HepG2 (cell line): ENCODE data around the gene ALDH3B2. TPM values are rescaled to one million over a fixed set of nuclear protein-coding genes. Genes with fewer than 3 reads are reported as not detected.

ENCODE experiments used
- AGO1 ChIP-seq: fragments of 200-400 bp; formaldehyde crosslinking; IDR thresholded peaks from 2 replicates; pipeline ENCODE4 v1.6.1; 2017; ENCODE audit warnings: mild to moderate bottlenecking, low read depth, low read length, moderate library complexity; ENCODE audit not compliant: poor library complexity, severe bottlenecking
- ASH2L ChIP-seq: fragments of 300-600, 200-600 bp; sonication (generic); IDR thresholded peaks from 2 replicates; pipeline ENCODE4 v1.7.0; 2017; ENCODE audit warnings: low read depth, mild to moderate bottlenecking, moderate library complexity, mixed read lengths, low read length; ENCODE audit not compliant: insufficient read length
- FOXO1 ChIP-seq: sonication (generic); formaldehyde crosslinking; IDR thresholded peaks from 2 replicates; pipeline ENCODE4 v1.4.0; 2020; ENCODE audit warnings: missing genetic modification reagents
- KAT2B ChIP-seq: fragments of 150-350 bp; IDR thresholded peaks from 2 replicates; pipeline ENCODE4 v1.6.1; 2014; ENCODE audit warnings: low read depth, low read length, borderline replicate concordance
- MTA1 ChIP-seq: sonication (generic); formaldehyde crosslinking; IDR thresholded peaks from 2 replicates; pipeline ENCODE4 v1.4.0; 2020; ENCODE audit warnings: missing genetic modification reagents, mild to moderate bottlenecking, borderline replicate concordance
- NFIB ChIP-seq: sonication (generic); formaldehyde crosslinking; IDR thresholded peaks from 2 replicates; pipeline ENCODE4 v1.9.0; 2021; ENCODE audit warnings: missing genetic modification reagents, mild to moderate bottlenecking, borderline replicate concordance
- POLR2AphosphoS5 ChIP-seq: IDR thresholded peaks from 2 replicates; pipeline ENCODE4 v1.6.1; 2012; ENCODE audit warnings: low read depth, low read length
- RARA ChIP-seq: IDR thresholded peaks from 2 replicates; pipeline ENCODE4 v1.6.1; 2016; ENCODE audit warnings: missing genetic modification reagents, missing compliant biosample characterization
- RBM39 ChIP-seq: fragments of 200-400 bp; formaldehyde crosslinking; IDR thresholded peaks from one replicate; pipeline ENCODE4 v1.6.1; 2018; ENCODE audit warnings: antibody characterized with exemption, mild to moderate bottlenecking, low read depth, low read length; ENCODE audit not compliant: poor library complexity, severe bottlenecking
- RCOR2 ChIP-seq: IDR thresholded peaks from 2 replicates; pipeline ENCODE4 v1.6.1; 2016; ENCODE audit warnings: missing biosample characterization, missing genetic modification reagents
- SNAPC2 ChIP-seq: sonication (generic); formaldehyde crosslinking; IDR thresholded peaks from 2 replicates; pipeline ENCODE4 v1.8.1; 2022; ENCODE audit warnings: mild to moderate bottlenecking, missing genetic modification reagents
- SOX5 ChIP-seq: IDR thresholded peaks from 2 replicates; pipeline ENCODE4 v1.6.1; 2016; ENCODE audit warnings: borderline replicate concordance
- ZBTB38 ChIP-seq: sonication (generic); formaldehyde crosslinking; IDR thresholded peaks from 2 replicates; pipeline ENCODE4 v1.5.1; 2020; ENCODE audit warnings: mild to moderate bottlenecking, missing genetic modification reagents
- ZNF143 ChIP-seq: sonication (generic); formaldehyde crosslinking; IDR thresholded peaks from 2 replicates; pipeline ENCODE4 v1.4.0; 2020; ENCODE audit warnings: missing genetic modification reagents
- ZNF251 ChIP-seq: sonication (generic); formaldehyde crosslinking; IDR thresholded peaks from 2 replicates; pipeline ENCODE4 v1.9.0; 2021; ENCODE audit warnings: mild to moderate bottlenecking, missing genetic modification reagents
- ZNF30 ChIP-seq: sonication (generic); formaldehyde crosslinking; IDR thresholded peaks from 2 replicates; pipeline ENCODE4 v1.5.0; 2020; ENCODE audit warnings: mild to moderate bottlenecking, missing genetic modification reagents
- ZNF460 ChIP-seq: sonication (generic); formaldehyde crosslinking; IDR thresholded peaks from 2 replicates; pipeline ENCODE4 v1.5.1; 2020; ENCODE audit warnings: missing genetic modification reagents, mild to moderate bottlenecking, borderline replicate concordance
- ZNF607 ChIP-seq: sonication (generic); formaldehyde crosslinking; IDR thresholded peaks from 2 replicates; pipeline ENCODE4 v1.5.1; 2020; ENCODE audit warnings: missing genetic modification reagents, mild to moderate bottlenecking, borderline replicate concordance
- ZNF883 ChIP-seq: sonication (generic); formaldehyde crosslinking; IDR thresholded peaks from 2 replicates; pipeline ENCODE4 v1.5.1; 2020; ENCODE audit warnings: mild to moderate bottlenecking, missing genetic modification reagents; ENCODE audit errors: not compliant biosample characterization
- ZSCAN12 ChIP-seq: sonication (generic); formaldehyde crosslinking; IDR thresholded peaks from 2 replicates; pipeline ENCODE4 v1.9.0; 2021; ENCODE audit warnings: mild to moderate bottlenecking, missing genetic modification reagents
- polyA plus RNA-seq, 8 experiments: library from polyadenylated mRNA; depleted of rRNA in 3 of 8; stranded (reverse) in 7 of 8; unstranded in 1 of 8; fragments of >200 nt; fragmentation: Illumina TruSeq in 4 of 8; extraction: Trizol in 4 of 8; gene quantifications; 2 replicates each; pipeline versions ENCODE4 v1.2.1 to v1.2.3, GENCODE V29; 2011 to 2016; ENCODE audit warnings: low read depth in 4 of 8, missing spikeins in 1 of 8, mixed read lengths in 1 of 8; ENCODE audit not compliant: insufficient read depth in 1 of 8
- total RNA-seq, 5 experiments: library from RNA; depleted of rRNA; stranded (reverse); fragments of >200 nt; fragmentation: Illumina TruSeq; extraction: Trizol; gene quantifications; 2 replicates each; pipeline ENCODE4 v1.2.3, GENCODE V29; 2016; ENCODE audit warnings: low read depth in 1 of 5
- TF ChIP-seq, protein P1 (sequence below): sonication (generic); formaldehyde crosslinking; IDR thresholded peaks from 2 replicates; pipeline ENCODE4 v1.5.1; 2020; ENCODE audit warnings: mild to moderate bottlenecking, missing genetic modification reagents, moderate library complexity
- TF ChIP-seq, protein P2 (sequence below): sonication (generic); formaldehyde crosslinking; IDR thresholded peaks from 2 replicates; pipeline ENCODE4 v1.4.0; 2020; ENCODE audit warnings: missing genetic modification reagents, borderline replicate concordance
- TF ChIP-seq, protein P3 (sequence below): sonication (generic); formaldehyde crosslinking; IDR thresholded peaks from 2 replicates; pipeline ENCODE4 v1.4.0; 2020; ENCODE audit warnings: missing genetic modification reagents, borderline replicate concordance

ALDH3B2 gene
- total and polyA plus RNA-seq, 2 of the 13 experiments (the other 11 are each of a cell fraction or from before 2014, with no cell fraction given): not detected

DNA sequence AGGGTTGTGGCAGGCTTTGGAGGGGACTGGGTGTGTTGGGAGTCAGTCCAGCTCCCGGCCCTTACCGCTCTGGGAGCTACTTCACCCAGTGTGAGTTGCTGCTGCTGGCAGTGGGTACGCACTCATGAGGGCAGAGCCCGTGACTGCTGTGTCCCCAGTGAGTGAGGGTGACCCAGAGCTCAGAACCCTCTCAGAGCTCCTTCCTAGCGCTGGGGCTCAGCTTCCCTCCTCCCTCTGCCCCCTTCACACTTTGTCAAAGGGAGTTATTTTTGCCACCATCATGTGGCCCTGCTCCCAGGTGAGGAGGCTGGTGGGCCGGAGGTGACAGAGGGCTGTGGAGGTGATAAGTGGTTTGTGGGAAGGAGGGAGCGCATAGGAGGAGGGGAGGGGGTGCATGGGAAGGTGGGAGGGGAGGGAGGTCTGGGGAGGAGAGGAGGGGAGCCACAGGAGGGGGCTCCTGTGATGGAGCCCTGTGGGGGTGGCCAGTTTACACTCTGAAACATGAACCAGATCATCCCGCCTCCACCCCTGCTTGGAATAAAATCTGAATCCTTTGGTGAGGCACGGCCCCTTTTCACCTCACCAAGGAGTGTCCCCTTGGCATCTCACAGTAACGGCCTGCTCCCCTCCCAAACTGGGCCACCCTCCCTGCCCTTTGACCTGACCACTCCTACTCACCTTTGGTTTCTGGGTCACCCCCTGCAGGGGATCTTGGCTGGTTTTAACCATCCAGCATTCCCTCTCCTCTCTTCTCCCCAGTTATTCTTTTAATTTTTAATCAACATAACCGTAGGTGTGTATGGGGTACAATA, 57.8 kb downstream of the ALDH3B2 start (continued):
- TF ChIP-seq, protein P1, sequence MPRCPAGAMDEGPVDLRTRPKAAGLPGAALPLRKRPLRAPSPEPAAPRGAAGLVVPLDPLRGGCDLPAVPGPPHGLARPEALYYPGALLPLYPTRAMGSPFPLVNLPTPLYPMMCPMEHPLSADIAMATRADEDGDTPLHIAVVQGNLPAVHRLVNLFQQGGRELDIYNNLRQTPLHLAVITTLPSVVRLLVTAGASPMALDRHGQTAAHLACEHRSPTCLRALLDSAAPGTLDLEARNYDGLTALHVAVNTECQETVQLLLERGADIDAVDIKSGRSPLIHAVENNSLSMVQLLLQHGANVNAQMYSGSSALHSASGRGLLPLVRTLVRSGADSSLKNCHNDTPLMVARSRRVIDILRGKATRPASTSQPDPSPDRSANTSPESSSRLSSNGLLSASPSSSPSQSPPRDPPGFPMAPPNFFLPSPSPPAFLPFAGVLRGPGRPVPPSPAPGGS (CRISPR knock-in tag): no peak
- TF ChIP-seq ZNF251 (CRISPR knock-in tag) (no peak), ZBTB38 (CRISPR knock-in tag) (0 out of 2 replicates have a peak, but pooled peaks have one; percentile 9), ZNF30 (CRISPR knock-in tag) (no peak), ZNF460 (CRISPR knock-in tag) (no peak; the same call in 1 of the 2 replicates), ZNF883 (CRISPR knock-in tag) (no peak), ASH2L (peak; percentile 39), NFIB (CRISPR knock-in tag) (no peak), FOXO1 (CRISPR knock-in tag) (no peak), AGO1 (no peak), KAT2B (no peak), POLR2AphosphoS5 (0 out of 2 replicates have a peak, but pooled peaks have one; percentile 25), SOX5 (CRISPR knock-in tag) (no peak), RARA (CRISPR knock-in tag) (0 out of 2 replicates have a peak, but pooled peaks have one; percentile 21), SNAPC2 (CRISPR knock-in tag) (no peak), ZNF143 (no peak), RBM39 (peak; percentile 28), RCOR2 (CRISPR knock-in tag) (no peak), ZSCAN12 (no peak), ZNF607 (CRISPR knock-in tag) (no peak), MTA1 (CRISPR knock-in tag) (no peak)
- TF ChIP-seq, protein P2, sequence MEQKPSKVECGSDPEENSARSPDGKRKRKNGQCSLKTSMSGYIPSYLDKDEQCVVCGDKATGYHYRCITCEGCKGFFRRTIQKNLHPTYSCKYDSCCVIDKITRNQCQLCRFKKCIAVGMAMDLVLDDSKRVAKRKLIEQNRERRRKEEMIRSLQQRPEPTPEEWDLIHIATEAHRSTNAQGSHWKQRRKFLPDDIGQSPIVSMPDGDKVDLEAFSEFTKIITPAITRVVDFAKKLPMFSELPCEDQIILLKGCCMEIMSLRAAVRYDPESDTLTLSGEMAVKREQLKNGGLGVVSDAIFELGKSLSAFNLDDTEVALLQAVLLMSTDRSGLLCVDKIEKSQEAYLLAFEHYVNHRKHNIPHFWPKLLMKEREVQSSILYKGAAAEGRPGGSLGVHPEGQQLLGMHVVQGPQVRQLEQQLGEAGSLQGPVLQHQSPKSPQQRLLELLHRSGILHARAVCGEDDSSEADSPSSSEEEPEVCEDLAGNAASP (CRISPR knock-in tag): peak; percentile 25; the same call in 1 of the 2 replicates
- TF ChIP-seq, protein P3, sequence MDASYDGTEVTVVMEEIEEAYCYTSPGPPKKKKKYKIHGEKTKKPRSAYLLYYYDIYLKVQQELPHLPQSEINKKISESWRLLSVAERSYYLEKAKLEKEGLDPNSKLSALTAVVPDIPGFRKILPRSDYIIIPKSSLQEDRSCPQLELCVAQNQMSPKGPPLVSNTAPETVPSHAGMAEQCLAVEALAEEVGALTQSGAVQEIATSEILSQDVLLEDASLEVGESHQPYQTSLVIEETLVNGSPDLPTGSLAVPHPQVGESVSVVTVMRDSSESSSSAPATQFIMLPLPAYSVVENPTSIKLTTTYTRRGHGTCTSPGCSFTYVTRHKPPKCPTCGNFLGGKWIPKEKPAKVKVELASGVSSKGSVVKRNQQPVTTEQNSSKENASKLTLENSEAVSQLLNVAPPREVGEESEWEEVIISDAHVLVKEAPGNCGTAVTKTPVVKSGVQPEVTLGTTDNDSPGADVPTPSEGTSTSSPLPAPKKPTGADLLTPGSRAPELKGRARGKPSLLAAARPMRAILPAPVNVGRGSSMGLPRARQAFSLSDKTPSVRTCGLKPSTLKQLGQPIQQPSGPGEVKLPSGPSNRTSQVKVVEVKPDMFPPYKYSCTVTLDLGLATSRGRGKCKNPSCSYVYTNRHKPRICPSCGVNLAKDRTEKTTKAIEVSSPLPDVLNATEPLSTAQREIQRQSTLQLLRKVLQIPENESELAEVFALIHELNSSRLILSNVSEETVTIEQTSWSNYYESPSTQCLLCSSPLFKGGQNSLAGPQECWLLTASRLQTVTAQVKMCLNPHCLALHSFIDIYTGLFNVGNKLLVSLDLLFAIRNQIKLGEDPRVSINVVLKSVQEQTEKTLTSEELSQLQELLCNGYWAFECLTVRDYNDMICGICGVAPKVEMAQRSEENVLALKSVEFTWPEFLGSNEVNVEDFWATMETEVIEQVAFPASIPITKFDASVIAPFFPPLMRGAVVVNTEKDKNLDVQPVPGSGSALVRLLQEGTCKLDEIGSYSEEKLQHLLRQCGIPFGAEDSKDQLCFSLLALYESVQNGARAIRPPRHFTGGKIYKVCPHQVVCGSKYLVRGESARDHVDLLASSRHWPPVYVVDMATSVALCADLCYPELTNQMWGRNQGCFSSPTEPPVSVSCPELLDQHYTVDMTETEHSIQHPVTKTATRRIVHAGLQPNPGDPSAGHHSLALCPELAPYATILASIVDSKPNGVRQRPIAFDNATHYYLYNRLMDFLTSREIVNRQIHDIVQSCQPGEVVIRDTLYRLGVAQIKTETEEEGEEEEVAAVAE (CRISPR knock-in tag): no peak
